ENCODE results near the gene RALGAPA2.

DNA sequence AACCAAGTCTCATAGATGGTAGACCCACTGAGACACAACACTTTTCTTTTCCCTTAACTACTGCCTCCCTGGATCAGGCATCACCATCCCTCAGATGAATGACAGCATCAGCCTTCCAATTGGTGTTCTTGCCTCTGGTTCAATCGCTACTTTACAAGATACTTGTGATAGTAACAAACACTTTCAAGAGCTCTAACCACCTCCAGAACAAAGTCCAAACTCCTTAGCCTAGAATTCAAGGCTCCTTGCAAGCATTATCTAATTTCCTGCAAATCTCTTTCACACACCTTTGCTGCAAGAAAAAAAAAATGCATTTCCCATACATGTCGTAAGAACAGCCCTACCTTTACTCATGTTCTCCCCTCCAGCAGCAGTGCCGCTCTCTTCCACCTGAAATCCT, 33.1 kb downstream of the RALGAPA2 start:
- TF ChIP-seq, protein P1, sequence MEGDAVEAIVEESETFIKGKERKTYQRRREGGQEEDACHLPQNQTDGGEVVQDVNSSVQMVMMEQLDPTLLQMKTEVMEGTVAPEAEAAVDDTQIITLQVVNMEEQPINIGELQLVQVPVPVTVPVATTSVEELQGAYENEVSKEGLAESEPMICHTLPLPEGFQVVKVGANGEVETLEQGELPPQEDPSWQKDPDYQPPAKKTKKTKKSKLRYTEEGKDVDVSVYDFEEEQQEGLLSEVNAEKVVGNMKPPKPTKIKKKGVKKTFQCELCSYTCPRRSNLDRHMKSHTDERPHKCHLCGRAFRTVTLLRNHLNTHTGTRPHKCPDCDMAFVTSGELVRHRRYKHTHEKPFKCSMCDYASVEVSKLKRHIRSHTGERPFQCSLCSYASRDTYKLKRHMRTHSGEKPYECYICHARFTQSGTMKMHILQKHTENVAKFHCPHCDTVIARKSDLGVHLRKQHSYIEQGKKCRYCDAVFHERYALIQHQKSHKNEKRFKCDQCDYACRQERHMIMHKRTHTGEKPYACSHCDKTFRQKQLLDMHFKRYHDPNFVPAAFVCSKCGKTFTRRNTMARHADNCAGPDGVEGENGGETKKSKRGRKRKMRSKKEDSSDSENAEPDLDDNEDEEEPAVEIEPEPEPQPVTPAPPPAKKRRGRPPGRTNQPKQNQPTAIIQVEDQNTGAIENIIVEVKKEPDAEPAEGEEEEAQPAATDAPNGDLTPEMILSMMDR (IDR thresholded peaks at IDR 0.05 in 2 of 3, conservative IDR thresholded peaks at IDR 0.05 in 1 of 3; ENCODE audit: borderline replicate concordance in 1 of 3, insufficient read depth in 1 of 3, low read depth in 2 of 3, low read length in 2 of 3), result no peak
- TF ChIP-seq EZH2 (IDR thresholded peaks at IDR 0.05), result no peak
- no peak for TF ChIP-seq SP1 (IDR thresholded peaks at IDR 0.05; ENCODE audit: low read depth)
- TF ChIP-seq EZH2phosphoT487 (IDR thresholded peaks at IDR 0.05; ENCODE audit: borderline replicate concordance), result no peak
- TF ChIP-seq SRF (IDR thresholded peaks at IDR 0.05; ENCODE audit: low read depth), result no peak
- no peak for TF ChIP-seq POLR2A (IDR thresholded peaks at IDR 0.05; ENCODE audit: borderline replicate concordance, extremely low read depth, insufficient read depth, insufficient read length)
- no peak for TF ChIP-seq MAX (IDR thresholded peaks at IDR 0.05)
- TF ChIP-seq POLR2AphosphoS5 (IDR thresholded peaks at IDR 0.05; ENCODE audit: low read depth, low read length), result no peak
- no peak for TF ChIP-seq ZFX (IDR thresholded peaks at IDR 0.05)
- TF ChIP-seq, protein P2, sequence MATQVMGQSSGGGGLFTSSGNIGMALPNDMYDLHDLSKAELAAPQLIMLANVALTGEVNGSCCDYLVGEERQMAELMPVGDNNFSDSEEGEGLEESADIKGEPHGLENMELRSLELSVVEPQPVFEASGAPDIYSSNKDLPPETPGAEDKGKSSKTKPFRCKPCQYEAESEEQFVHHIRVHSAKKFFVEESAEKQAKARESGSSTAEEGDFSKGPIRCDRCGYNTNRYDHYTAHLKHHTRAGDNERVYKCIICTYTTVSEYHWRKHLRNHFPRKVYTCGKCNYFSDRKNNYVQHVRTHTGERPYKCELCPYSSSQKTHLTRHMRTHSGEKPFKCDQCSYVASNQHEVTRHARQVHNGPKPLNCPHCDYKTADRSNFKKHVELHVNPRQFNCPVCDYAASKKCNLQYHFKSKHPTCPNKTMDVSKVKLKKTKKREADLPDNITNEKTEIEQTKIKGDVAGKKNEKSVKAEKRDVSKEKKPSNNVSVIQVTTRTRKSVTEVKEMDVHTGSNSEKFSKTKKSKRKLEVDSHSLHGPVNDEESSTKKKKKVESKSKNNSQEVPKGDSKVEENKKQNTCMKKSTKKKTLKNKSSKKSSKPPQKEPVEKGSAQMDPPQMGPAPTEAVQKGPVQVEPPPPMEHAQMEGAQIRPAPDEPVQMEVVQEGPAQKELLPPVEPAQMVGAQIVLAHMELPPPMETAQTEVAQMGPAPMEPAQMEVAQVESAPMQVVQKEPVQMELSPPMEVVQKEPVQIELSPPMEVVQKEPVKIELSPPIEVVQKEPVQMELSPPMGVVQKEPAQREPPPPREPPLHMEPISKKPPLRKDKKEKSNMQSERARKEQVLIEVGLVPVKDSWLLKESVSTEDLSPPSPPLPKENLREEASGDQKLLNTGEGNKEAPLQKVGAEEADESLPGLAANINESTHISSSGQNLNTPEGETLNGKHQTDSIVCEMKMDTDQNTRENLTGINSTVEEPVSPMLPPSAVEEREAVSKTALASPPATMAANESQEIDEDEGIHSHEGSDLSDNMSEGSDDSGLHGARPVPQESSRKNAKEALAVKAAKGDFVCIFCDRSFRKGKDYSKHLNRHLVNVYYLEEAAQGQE (IDR thresholded peaks at IDR 0.05; ENCODE audit: low read depth), result no peak
- no peak for TF ChIP-seq ZBTB33 (IDR thresholded peaks at IDR 0.05; ENCODE audit: extremely low read depth, insufficient replicate concordance, low read length)
- no peak for TF ChIP-seq YY1 (IDR thresholded peaks at IDR 0.05; ENCODE audit: extremely low read depth, insufficient replicate concordance, low read depth, low read length)
- TF ChIP-seq ATF3 (IDR thresholded peaks at IDR 0.05), result no peak

Measured in HCT116 (cell line).